ENCODE measurements around the gene LINGO3. TPM values are rescaled to one million over a fixed set of nuclear protein-coding genes. Genes with fewer than 3 reads are reported as not detected.
A peak's percentile ranks its signal among the peaks of the same experiment; 100 is the strongest.

Gene LINGO3
- total RNA-seq, 1 donor from 2014 or later: not detected

GRCh38 chr19:2338055-2338615 is 30.2 kb upstream of the LINGO3 start:
- Mint-ChIP-seq H3K36me3 (ENCODE audit: low read depth) (peaks cover 2% of the 10 kb centered on the region), H3K27ac (ENCODE audit: unreplicated experiment) (no peak overlapping the region), H3K4me1 (ENCODE audit: low read depth) (peaks cover 9% of the 10 kb centered on the region)

GRCh38 chr19:2337329-2337707 is 29.4 kb upstream of the LINGO3 start:
- H3K27ac Mint-ChIP-seq (ENCODE audit: unreplicated experiment): peak overlapping the region; percentile 41
- TF ChIP-seq CTCF (IDR thresholded peaks at IDR 0.05): peak; percentile 55
- H3K36me3 Mint-ChIP-seq (ENCODE audit: low read depth): peaks cover 2% of the 10 kb centered on the region
- no peaks in the 10 kb centered on the region for H3K27me3 Mint-ChIP-seq (ENCODE audit: low read depth)
- no peak overlapping the region for H3K4me3 Mint-ChIP-seq (ENCODE audit: unreplicated experiment)
- H3K4me1 Mint-ChIP-seq (ENCODE audit: low read depth): peaks cover 9% of the 10 kb centered on the region
- no peaks in the 10 kb centered on the region for H3K9me3 Mint-ChIP-seq (ENCODE audit: low read depth)
- peak; percentile 90 for DNase-seq (ENCODE audit: low spot score)

More at GRCh38 chr19:2338055-2338615, 30.2 kb upstream of the LINGO3 start:
- Mint-ChIP-seq H3K27me3 (ENCODE audit: low read depth) (no peaks in the 10 kb centered on the region), H3K9me3 (ENCODE audit: low read depth) (no peaks in the 10 kb centered on the region), H3K4me3 (ENCODE audit: unreplicated experiment) (no peak overlapping the region)
- no peak for DNase-seq (ENCODE audit: low spot score)
- TF ChIP-seq CTCF (IDR thresholded peaks at IDR 0.05): no peak

GRCh38 chr19:2336528-2337328 is 28.8 kb upstream of the LINGO3 start:
- Mint-ChIP-seq H3K4me1 (ENCODE audit: low read depth) (peaks cover 9% of the 10 kb centered on the region), H3K36me3 (ENCODE audit: low read depth) (peaks cover 2% of the 10 kb centered on the region), H3K27ac (ENCODE audit: unreplicated experiment) (peak overlapping the region; percentile 41), H3K4me3 (ENCODE audit: unreplicated experiment) (no peak overlapping the region), H3K27me3 (ENCODE audit: low read depth) (no peaks in the 10 kb centered on the region), H3K9me3 (ENCODE audit: low read depth) (no peaks in the 10 kb centered on the region)
- DNase-seq (ENCODE audit: low spot score): peak; percentile 91
- TF ChIP-seq CTCF (IDR thresholded peaks at IDR 0.05): no peak

- H3K4me1 Mint-ChIP-seq (ENCODE audit: low read depth): peaks cover 15% of the 10 kb centered on the region
- DNase-seq (ENCODE audit: low spot score): no peak
- no peaks in the 10 kb centered on the region for H3K9me3 Mint-ChIP-seq (ENCODE audit: low read depth)
- no peak for TF ChIP-seq CTCF (IDR thresholded peaks at IDR 0.05)
- no peak overlapping the region for H3K4me3 Mint-ChIP-seq (ENCODE audit: unreplicated experiment)
- H3K27ac Mint-ChIP-seq (ENCODE audit: unreplicated experiment): no peak overlapping the region
- no peaks in the 10 kb centered on the region for H3K36me3 Mint-ChIP-seq (ENCODE audit: low read depth)
- no peaks in the 10 kb centered on the region for H3K27me3 Mint-ChIP-seq (ENCODE audit: low read depth)
Measured at GRCh38 chr19:2335848-2336247, 27.9 kb upstream of the LINGO3 start.

- Mint-ChIP-seq H3K27ac (ENCODE audit: unreplicated experiment) (no peak overlapping the region), H3K36me3 (ENCODE audit: low read depth) (no peaks in the 10 kb centered on the region), H3K27me3 (ENCODE audit: low read depth) (no peaks in the 10 kb centered on the region), H3K4me1 (ENCODE audit: low read depth) (peaks cover 22% of the 10 kb centered on the region), H3K9me3 (ENCODE audit: low read depth) (no peaks in the 10 kb centered on the region), H3K4me3 (ENCODE audit: unreplicated experiment) (no peak overlapping the region)
- DNase-seq (ENCODE audit: low spot score): no peak
- TF ChIP-seq CTCF (IDR thresholded peaks at IDR 0.05): no peak
Measured at GRCh38 chr19:2334986-2335846, 27.3 kb upstream of the LINGO3 start.

Data from chondrocyte (in vitro differentiated cells).